ENCODE data around the gene PTGES3L.
"Not testable (repeated sequence)": the region's sequence is repeated elsewhere in the genome, so short reads cannot be mapped to it uniquely, and the experiment has no call there.

PTGES3L gene

GRCh38 chr17:42924891-42925290 is 55.0 kb downstream of the PTGES3L start:
- no peaks in the 10 kb centered on the region for H3K9me3 ChIP-seq (ENCODE audit: control insufficient read depth, insufficient read depth, low read length)
- H3K4me1 ChIP-seq (ENCODE audit: insufficient read depth, low read length), result peaks cover 16% of the 10 kb centered on the region
- H3K9ac ChIP-seq (ENCODE audit: low read depth, low read length), result no peak overlapping the region
- H3K36me3 ChIP-seq (ENCODE audit: insufficient read depth, low read length), result no peaks in the 10 kb centered on the region

GRCh38 chr17:42923472-42923871 is 56.4 kb downstream of the PTGES3L start:
- H3K9ac ChIP-seq (ENCODE audit: low read depth, low read length); H3K9me3 ChIP-seq (ENCODE audit: control insufficient read depth, insufficient read depth, low read length); H3K36me3 ChIP-seq (ENCODE audit: insufficient read depth, low read length): not testable (repeated sequence)
- H3K4me1 ChIP-seq (ENCODE audit: insufficient read depth, low read length), result peaks cover 12% of the 10 kb centered on the region; the same call in 1 of the 2 replicates

- Histone ChIP-seq H3K9ac (ENCODE audit: low read depth, low read length) (no peak overlapping the region), H3K9me3 (ENCODE audit: control insufficient read depth, insufficient read depth, low read length) (no peaks in the 10 kb centered on the region), H3K4me1 (ENCODE audit: insufficient read depth, low read length) (peaks cover 16% of the 10 kb centered on the region), H3K36me3 (ENCODE audit: insufficient read depth, low read length) (no peaks in the 10 kb centered on the region)
Observed at GRCh38 chr17:42922294-42922693, 57.6 kb downstream of the PTGES3L start.

- no peaks in the 10 kb centered on the region for H3K36me3 ChIP-seq (ENCODE audit: insufficient read depth, low read length)
- no peaks in the 10 kb centered on the region for H3K9me3 ChIP-seq (ENCODE audit: control insufficient read depth, insufficient read depth, low read length)
- H3K4me1 ChIP-seq (ENCODE audit: insufficient read depth, low read length), result peaks cover 18% of the 10 kb centered on the region
- no peak overlapping the region for H3K9ac ChIP-seq (ENCODE audit: low read depth, low read length)
Observed at GRCh38 chr17:42920922-42921321, 59.0 kb downstream of the PTGES3L start.

GRCh38 chr17:42920106-42920900 is 59.6 kb downstream of the PTGES3L start:
- Histone ChIP-seq H3K9ac (ENCODE audit: low read depth, low read length) (no peak overlapping the region), H3K4me1 (ENCODE audit: insufficient read depth, low read length) (peaks cover 18% of the 10 kb centered on the region), H3K36me3 (ENCODE audit: insufficient read depth, low read length) (no peaks in the 10 kb centered on the region), H3K9me3 (ENCODE audit: control insufficient read depth, insufficient read depth, low read length) (no peaks in the 10 kb centered on the region)

- not testable (repeated sequence) for H3K9me3 ChIP-seq (ENCODE audit: control insufficient read depth, insufficient read depth, low read length); H3K9ac ChIP-seq (ENCODE audit: low read depth, low read length); H3K36me3 ChIP-seq (ENCODE audit: insufficient read depth, low read length)
- peaks cover 18% of the 10 kb centered on the region for H3K4me1 ChIP-seq (ENCODE audit: insufficient read depth, low read length)
Observed at GRCh38 chr17:42919522-42920077, 60.3 kb downstream of the PTGES3L start.

GRCh38 chr17:42918902-42919521 is 60.9 kb downstream of the PTGES3L start:
- H3K36me3 ChIP-seq (ENCODE audit: insufficient read depth, low read length), result no peaks in the 10 kb centered on the region
- no peaks in the 10 kb centered on the region for H3K9me3 ChIP-seq (ENCODE audit: control insufficient read depth, insufficient read depth, low read length)
- H3K4me1 ChIP-seq (ENCODE audit: insufficient read depth, low read length), result peaks cover 18% of the 10 kb centered on the region
- H3K9ac ChIP-seq (ENCODE audit: low read depth, low read length), result no peak overlapping the region

All from ES-I3 (cell line).